Smooth muscle cell (in vitro differentiated cells): Measurements from ENCODE around the gene TNKS1BP1. TPM values are rescaled to one million over a fixed set of nuclear protein-coding genes. Genes with fewer than 3 reads are reported as not detected.

ENCODE experiments used
- DNase-seq: peaks from one replicate; lab custom pipeline; 2025; ENCODE audit not compliant: unreplicated experiment; lab: John Stamatoyannopoulos, UW
- H2AFZ ChIP-seq: fragments of 200-600 bp; sonication (generic); 2 replicates; pipeline ENCODE4 v1.6.0; 2016; ENCODE audit warnings: antibody characterized with exemption, low read depth, mild to moderate bottlenecking
- H3F3A ChIP-seq: fragments of 200-600 bp; sonication (generic); 2 replicates; pipeline ENCODE4 v1.6.0; 2017; ENCODE audit warnings: antibody characterized with exemption, low read depth
- H3K27ac ChIP-seq: fragments of 200-600 bp; sonication (generic); 2 replicates; pipeline ENCODE4 v1.5.1; 2016; ENCODE audit warnings: low read depth, mild to moderate bottlenecking
- H3K27me3 ChIP-seq: fragments of 200-600 bp; sonication (generic); 2 replicates; pipeline ENCODE4 v1.6.1; 2016; ENCODE audit warnings: low read depth, mild to moderate bottlenecking
- H3K36me3 ChIP-seq: fragments of 200-600 bp; sonication (generic); 2 replicates; pipeline ENCODE4 v1.5.1; 2016; ENCODE audit warnings: low read depth
- H3K4me1 ChIP-seq: fragments of 200-600 bp; sonication (generic); 2 replicates; pipeline ENCODE4 v1.5.1; 2016; ENCODE audit warnings: low read depth
- H3K4me2 ChIP-seq: fragments of 200-600 bp; sonication (generic); 2 replicates; pipeline ENCODE4 v1.6.0; 2016; ENCODE audit warnings: mild to moderate bottlenecking
- H3K4me3 ChIP-seq: fragments of 200-600 bp; sonication (generic); 2 replicates; pipeline ENCODE4 v1.5.1; 2016; ENCODE audit warnings: mild to moderate bottlenecking
- H3K79me2 ChIP-seq: fragments of 200-600 bp; sonication (generic); 2 replicates; pipeline ENCODE4 v1.6.0; 2016; ENCODE audit warnings: low read depth, mild to moderate bottlenecking
- H3K9ac ChIP-seq: fragments of 200-600 bp; sonication (generic); 2 replicates; pipeline ENCODE4 v1.6.0; 2016; ENCODE audit warnings: low read depth
- H3K9me3 ChIP-seq: fragments of 200-600 bp; sonication (generic); replicated peaks from 2 replicates; pipeline ENCODE4 v1.5.1; 2016; ENCODE audit warnings: low read depth
- H4K20me1 ChIP-seq: fragments of 200-600 bp; sonication (generic); 2 replicates; pipeline ENCODE4 v1.6.0; 2016; ENCODE audit warnings: low read depth
- WGBS: methylation state at CpG from one replicate; pipeline ENCODE4 v1.1.7; 2016; ENCODE audit warnings: low lambda C conversion rate; 5-methylcytosine and 5-hydroxymethylcytosine counted together
- polyA plus RNA-seq: library from polyadenylated mRNA; unstranded; fragments of >200 nt; fragmentation: Nextera tagmentation; extraction: Ambion mirVana; gene quantifications from 2 replicates; pipeline ENCODE4 v1.2.1, GENCODE V29; 2016
- total RNA-seq: library from RNA; depleted of rRNA; stranded (reverse); fragments of >200 nt; gene quantifications from 2 replicates; pipeline ENCODE4 v1.2.3, GENCODE V29; 2014
- TF ChIP-seq, protein P1 (sequence below): fragments of 200-600 bp; sonication (generic); IDR thresholded peaks from 2 replicates; pipeline ENCODE4 v1.5.1; 2017; ENCODE audit warnings: borderline replicate concordance, mild to moderate bottlenecking, antibody characterized with exemption; ENCODE audit not compliant: insufficient read depth, poor library complexity, severe bottlenecking

The TNKS1BP1 gene
- total and polyA plus RNA-seq, 2 experiments from 2014 or later = 46.3 to 86.3 TPM

GRCh38 chr11:57313071-57313787 lies 11.5 kb downstream of the TNKS1BP1 start:
- H3K36me3 ChIP-seq = no peaks in the 10 kb centered on the region
- H3F3A ChIP-seq = peaks cover 23% of the 10 kb centered on the region
- peaks cover 13% of the 10 kb centered on the region for H3K4me1 ChIP-seq
- no peaks in the 10 kb centered on the region for H3K9me3 ChIP-seq
- no peak overlapping the region for H2AFZ ChIP-seq
- H3K27me3 ChIP-seq = no peaks in the 10 kb centered on the region
- TF ChIP-seq, protein P1, sequence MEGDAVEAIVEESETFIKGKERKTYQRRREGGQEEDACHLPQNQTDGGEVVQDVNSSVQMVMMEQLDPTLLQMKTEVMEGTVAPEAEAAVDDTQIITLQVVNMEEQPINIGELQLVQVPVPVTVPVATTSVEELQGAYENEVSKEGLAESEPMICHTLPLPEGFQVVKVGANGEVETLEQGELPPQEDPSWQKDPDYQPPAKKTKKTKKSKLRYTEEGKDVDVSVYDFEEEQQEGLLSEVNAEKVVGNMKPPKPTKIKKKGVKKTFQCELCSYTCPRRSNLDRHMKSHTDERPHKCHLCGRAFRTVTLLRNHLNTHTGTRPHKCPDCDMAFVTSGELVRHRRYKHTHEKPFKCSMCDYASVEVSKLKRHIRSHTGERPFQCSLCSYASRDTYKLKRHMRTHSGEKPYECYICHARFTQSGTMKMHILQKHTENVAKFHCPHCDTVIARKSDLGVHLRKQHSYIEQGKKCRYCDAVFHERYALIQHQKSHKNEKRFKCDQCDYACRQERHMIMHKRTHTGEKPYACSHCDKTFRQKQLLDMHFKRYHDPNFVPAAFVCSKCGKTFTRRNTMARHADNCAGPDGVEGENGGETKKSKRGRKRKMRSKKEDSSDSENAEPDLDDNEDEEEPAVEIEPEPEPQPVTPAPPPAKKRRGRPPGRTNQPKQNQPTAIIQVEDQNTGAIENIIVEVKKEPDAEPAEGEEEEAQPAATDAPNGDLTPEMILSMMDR = no peak
- no peak overlapping the region for H3K9ac ChIP-seq
- H3K4me2 ChIP-seq = no peak overlapping the region
- peaks cover 56% of the 10 kb centered on the region for H3K79me2 ChIP-seq
- no peak for DNase-seq
- no peak overlapping the region for H3K27ac ChIP-seq
- peaks cover 93% of the 10 kb centered on the region for H4K20me1 ChIP-seq
- WGBS = 91% methylated on average over 20 of the region's 26 CpGs
- no peak overlapping the region for H3K4me3 ChIP-seq

DNA sequence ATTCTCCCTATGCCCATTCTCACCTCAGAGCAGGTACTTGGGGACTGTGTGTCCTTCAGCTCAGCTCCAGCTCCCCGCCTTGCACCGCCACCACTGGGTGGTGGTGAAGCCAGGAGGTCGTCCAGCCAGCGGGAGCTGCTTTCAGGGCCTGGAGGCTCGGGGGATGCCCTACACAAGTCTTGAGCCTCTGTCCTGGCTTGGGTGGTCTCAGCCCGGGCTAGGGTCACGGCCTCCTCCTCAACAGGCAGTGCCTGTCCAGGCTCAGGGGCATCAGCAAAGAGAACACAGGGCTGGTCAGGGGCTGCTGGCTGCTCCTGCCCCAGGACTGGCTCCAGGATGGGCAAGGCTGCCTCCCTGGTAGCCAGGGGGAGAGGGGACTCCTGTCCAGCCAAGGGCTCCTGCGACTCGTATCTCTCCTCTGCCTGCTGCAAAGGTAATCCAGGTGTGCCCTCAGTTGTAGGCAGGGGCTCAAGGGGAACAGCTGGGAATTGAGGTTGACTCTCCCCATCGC lies 12.2 kb downstream of the TNKS1BP1 start:
- peaks cover 93% of the 10 kb centered on the region for H4K20me1 ChIP-seq
- H3K27me3 ChIP-seq = no peaks in the 10 kb centered on the region
- H3K4me2 ChIP-seq = no peak overlapping the region
- no peaks in the 10 kb centered on the region for H3K9me3 ChIP-seq
- WGBS = 96% methylated on average over 10 of the region's 10 CpGs
- DNase-seq = no peak
- TF ChIP-seq, protein P1 = no peak
- H3K4me1 ChIP-seq = peaks cover 13% of the 10 kb centered on the region
- no peaks in the 10 kb centered on the region for H3K36me3 ChIP-seq
- peak overlapping the region; percentile 95 for H3K27ac ChIP-seq
- H3K4me3 ChIP-seq = no peak overlapping the region
- peaks cover 56% of the 10 kb centered on the region for H3K79me2 ChIP-seq
- H3K9ac ChIP-seq = no peak overlapping the region
- H3F3A ChIP-seq = peaks cover 20% of the 10 kb centered on the region
- no peak overlapping the region for H2AFZ ChIP-seq

DNA sequence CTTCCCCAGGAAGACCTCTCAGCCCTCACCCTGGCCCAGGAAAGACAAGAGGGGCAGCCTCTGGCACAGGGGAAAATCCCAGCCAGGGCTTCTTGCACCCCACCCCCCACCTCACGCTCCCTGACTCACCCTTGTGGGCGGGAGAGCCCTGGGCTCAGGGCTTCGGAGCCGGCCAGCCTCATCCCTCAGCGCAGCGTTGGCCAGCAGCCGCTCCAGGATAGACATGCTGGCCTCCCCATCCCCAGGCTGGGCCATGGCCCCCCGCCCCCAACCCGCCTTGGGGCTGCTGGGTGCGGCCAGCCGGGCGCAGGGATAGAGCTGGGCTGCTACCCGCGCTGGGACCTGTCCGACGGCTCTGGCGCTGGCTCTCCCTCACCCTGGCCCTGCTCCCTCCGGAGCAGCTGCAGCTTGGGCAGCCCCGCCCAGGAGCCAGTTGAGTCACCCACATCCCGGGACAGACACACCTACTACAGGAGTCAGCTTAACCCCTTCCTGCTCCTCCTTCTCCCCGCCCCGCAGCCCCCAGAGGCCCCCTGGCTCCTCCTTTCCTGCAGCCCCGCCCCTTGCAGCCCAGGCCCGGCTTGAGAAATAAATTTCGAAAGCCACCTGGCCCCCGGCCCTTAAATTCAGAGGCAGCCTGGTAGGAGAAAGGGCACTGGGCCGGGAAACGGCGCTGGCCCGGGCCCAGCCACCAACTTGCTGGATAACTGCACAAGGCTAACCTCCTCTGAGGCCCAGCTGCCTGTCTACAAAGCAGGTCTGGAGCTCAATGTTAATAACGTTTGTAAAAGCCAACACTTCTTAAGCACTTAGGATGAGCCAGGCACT lies 13.4 kb downstream of the TNKS1BP1 start:
- peak overlapping the region; percentile 88 for H3K9ac ChIP-seq
- peaks cover 10% of the 10 kb centered on the region for H3F3A ChIP-seq
- peaks cover 92% of the 10 kb centered on the region for H4K20me1 ChIP-seq
- H3K4me3 ChIP-seq = peak overlapping the region; percentile 49
- no peaks in the 10 kb centered on the region for H3K9me3 ChIP-seq
- H3K36me3 ChIP-seq = no peaks in the 10 kb centered on the region
- WGBS = 5% methylated on average over 22 of the region's 31 CpGs
- TF ChIP-seq, protein P1 = no peak
- H3K79me2 ChIP-seq = peaks cover 55% of the 10 kb centered on the region
- no peak overlapping the region for H2AFZ ChIP-seq
- H3K4me1 ChIP-seq = peaks cover 13% of the 10 kb centered on the region
- H3K27ac ChIP-seq = peak overlapping the region; percentile 95
- peak overlapping the region; percentile 85 for H3K4me2 ChIP-seq
- H3K27me3 ChIP-seq = no peaks in the 10 kb centered on the region
- peak; percentile 96 for DNase-seq
